Skeletal muscle satellite cell (primary cell): ENCODE data around the gene SCAMP5. TPM values are rescaled to one million over a fixed set of nuclear protein-coding genes. Genes with fewer than 3 reads are reported as not detected.

Experiments used
- H3K27me3 ChIP-seq: 2 replicates; pipeline ENCODE4 v1.7.0; 2013; ENCODE audit warnings: low read length; ENCODE audit not compliant: control insufficient read depth, insufficient read depth
- H3K36me3 ChIP-seq: 2 replicates; pipeline ENCODE4 v1.7.0; 2013; ENCODE audit warnings: mild to moderate bottlenecking, control low read depth, low read length; ENCODE audit not compliant: insufficient read depth
- H3K4me1 ChIP-seq: 2 replicates; pipeline ENCODE4 v1.7.0; 2013; ENCODE audit warnings: low read length; ENCODE audit not compliant: control insufficient read depth, insufficient read depth
- H3K4me2 ChIP-seq: 2 replicates; pipeline ENCODE4 v1.7.0; 2013; ENCODE audit warnings: mild to moderate bottlenecking, low read length
- H3K4me3 ChIP-seq: 2 replicates; pipeline ENCODE4 v1.7.0; 2013; ENCODE audit warnings: low read length
- H3K9ac ChIP-seq: 2 replicates; pipeline ENCODE4 v1.7.0; 2013; ENCODE audit warnings: mild to moderate bottlenecking, low read depth, low read length, moderate library complexity
- H3K9me3 ChIP-seq: replicated peaks from 2 replicates; pipeline ENCODE4 v1.7.0; 2013; ENCODE audit warnings: mild to moderate bottlenecking, control low read depth, low read length
- total RNA-seq: library from RNA; depleted of rRNA; stranded (reverse); fragments of >200 nt; gene quantifications from 2 replicates; pipeline ENCODE4 v1.2.3, GENCODE V29; 2012; rRNA removed

SCAMP5 gene
- 0.25 and 3.7 TPM in 2 replicates for total RNA-seq

- peak within 1 kb of the TSS; percentile 38 for H3K9ac ChIP-seq
- H3K36me3 ChIP-seq: no peaks in the 10 kb centered on the region
- H3K27me3 ChIP-seq: peaks cover 30% of the 10 kb centered on the region
- peaks cover 3% of the 10 kb centered on the region for H3K9me3 ChIP-seq
- peaks cover 4% of the 10 kb centered on the region for H3K4me1 ChIP-seq
- H3K4me2 ChIP-seq: peak within 1 kb of the TSS; percentile 82
- peak within 1 kb of the TSS; percentile 70 for H3K4me3 ChIP-seq
These were observed at the start of gene SCAMP5 for GRCh38 chr15:74995182-74995778. SCAMP5 (plus strand) TSS chr15:74995563; CDS start chr15:75011840, 16,277 bp downstream.

- Histone ChIP-seq H3K4me2 (no peak overlapping the region), H3K4me3 (no peak overlapping the region), H3K36me3 (no peaks in the 10 kb centered on the region), H3K9me3 (no peaks in the 10 kb centered on the region), H3K9ac (no peak overlapping the region), H3K27me3 (peaks cover 13% of the 10 kb centered on the region), H3K4me1 (no peaks in the 10 kb centered on the region)
These were observed 45.1 kb upstream of the SCAMP5 start for GRCh38 chr15:74950078-74950908.

GRCh38 chr15:74951006-74951405 is 44.4 kb upstream of the SCAMP5 start:
- Histone ChIP-seq H3K9me3 (no peaks in the 10 kb centered on the region), H3K36me3 (no peaks in the 10 kb centered on the region), H3K4me3 (no peak overlapping the region)

GRCh38 chr15:74954515-74954914 is 40.8 kb upstream of the SCAMP5 start:
- Histone ChIP-seq H3K4me1 (peaks cover 36% of the 10 kb centered on the region), H3K9ac (no peak overlapping the region), H3K4me2 (no peak overlapping the region), H3K4me3 (no peak overlapping the region), H3K9me3 (no peaks in the 10 kb centered on the region), H3K36me3 (no peaks in the 10 kb centered on the region), H3K27me3 (peaks cover 34% of the 10 kb centered on the region)

More at GRCh38 chr15:74951006-74951405, 44.4 kb upstream of the SCAMP5 start:
- Histone ChIP-seq H3K4me1 (peaks cover 6% of the 10 kb centered on the region), H3K4me2 (no peak overlapping the region), H3K27me3 (peaks cover 13% of the 10 kb centered on the region), H3K9ac (no peak overlapping the region)

- Histone ChIP-seq H3K9me3 (no peaks in the 10 kb centered on the region), H3K27me3 (peaks cover 39% of the 10 kb centered on the region), H3K36me3 (no peaks in the 10 kb centered on the region), H3K4me2 (no peak overlapping the region), H3K4me1 (peaks cover 36% of the 10 kb centered on the region), H3K4me3 (no peak overlapping the region), H3K9ac (no peak overlapping the region)
These were observed 40.3 kb upstream of the SCAMP5 start for GRCh38 chr15:74955017-74955416.

GRCh38 chr15:74955796-74956647 is 39.3 kb upstream of the SCAMP5 start:
- H3K36me3 ChIP-seq: no peaks in the 10 kb centered on the region
- peak overlapping the region; percentile 74 for H3K4me3 ChIP-seq
- H3K4me1 ChIP-seq: peaks cover 36% of the 10 kb centered on the region
- H3K4me2 ChIP-seq: peak overlapping the region; percentile 92
- peaks cover 43% of the 10 kb centered on the region for H3K27me3 ChIP-seq
- H3K9ac ChIP-seq: peak overlapping the region; percentile 59
- no peaks in the 10 kb centered on the region for H3K9me3 ChIP-seq

- H3K4me2 ChIP-seq: peak within 1 kb of the TSS; percentile 92
- peaks cover 36% of the 10 kb centered on the region for H3K4me1 ChIP-seq
- no peaks in the 10 kb centered on the region for H3K9me3 ChIP-seq
- H3K27me3 ChIP-seq: peaks cover 43% of the 10 kb centered on the region
- H3K9ac ChIP-seq: peak within 1 kb of the TSS; percentile 59
- no peaks in the 10 kb centered on the region for H3K36me3 ChIP-seq
- peak within 1 kb of the TSS; percentile 74 for H3K4me3 ChIP-seq
These were observed 38.5 kb upstream of the SCAMP5 start, which contains the start of gene RPP25 for GRCh38 chr15:74956648-74957475. RPP25 (minus strand) TSS chr15:74956772; CDS start chr15:74956583, 189 bp downstream.

GRCh38 chr15:74957476-74958035 is 37.8 kb upstream of the SCAMP5 start:
- Histone ChIP-seq H3K4me3 (peak overlapping the region; percentile 74), H3K9me3 (no peaks in the 10 kb centered on the region), H3K27me3 (peaks cover 43% of the 10 kb centered on the region), H3K9ac (peak overlapping the region; percentile 59), H3K4me2 (peak overlapping the region; percentile 92), H3K36me3 (no peaks in the 10 kb centered on the region), H3K4me1 (peaks cover 36% of the 10 kb centered on the region)

GRCh38 chr15:74958320-74958907 is 36.9 kb upstream of the SCAMP5 start:
- Histone ChIP-seq H3K4me1 (peaks cover 36% of the 10 kb centered on the region), H3K4me3 (peak overlapping the region; percentile 68), H3K4me2 (peak overlapping the region; percentile 92), H3K9ac (peak overlapping the region; percentile 49), H3K36me3 (no peaks in the 10 kb centered on the region), H3K27me3 (peaks cover 43% of the 10 kb centered on the region), H3K9me3 (no peaks in the 10 kb centered on the region)

GRCh38 chr15:74958908-74959585 is 36.3 kb upstream of the SCAMP5 start:
- Histone ChIP-seq H3K4me3 (peak overlapping the region; percentile 68), H3K9me3 (no peaks in the 10 kb centered on the region), H3K4me2 (peak overlapping the region; percentile 92), H3K36me3 (no peaks in the 10 kb centered on the region), H3K4me1 (peaks cover 36% of the 10 kb centered on the region), H3K27me3 (peaks cover 43% of the 10 kb centered on the region), H3K9ac (peak overlapping the region; percentile 49)
